DND-41 (cell line): Measurements from ENCODE around the gene DCAF8L2.

ENCODE experiments used
- CTCF ChIP-seq: IDR thresholded peaks from 2 replicates; pipeline ENCODE4 v1.5.1; 2012; ENCODE audit warnings: borderline replicate concordance, low read length, moderate library complexity, mild to moderate bottlenecking; ENCODE audit not compliant: poor library complexity, severe bottlenecking; ENCODE audit errors: extremely low read depth
- EZH2 ChIP-seq: IDR thresholded peaks from 3 replicates; pipeline ENCODE4 v1.6.1; 2012; ENCODE audit warnings: borderline replicate concordance, low read depth, mild to moderate bottlenecking, moderate library complexity, low read length, inconsistent platforms; ENCODE audit not compliant: severe bottlenecking

- no peak for TF ChIP-seq CTCF
- no peak for TF ChIP-seq EZH2
Measured at GRCh38 chrX:27656581-27656980, 66.4 kb downstream of the DCAF8L2 start.
